Lung (tissue), 12 donors: ENCODE results near the gene TMA7B. TPM values are rescaled to one million over a fixed set of nuclear protein-coding genes. Genes with fewer than 3 reads are reported as not detected.
A peak's percentile ranks its signal among the peaks of the same experiment; 100 is the strongest.

Source experiments
- ATAC-seq: fragments of 200-7000 bp; cut with Tn5 transposase; one replicate; pipeline ENCODE4 v1.9.1; 2020; ENCODE audit warnings: moderate number of reproducible peaks; ENCODE audit not compliant: insufficient read depth, low FRiP score
- DNase-seq, 3 donors: peaks; one replicate each; pipeline ENCODE4 v3.0.0-alpha.2; 2013 to 2017
- H3K27ac ChIP-seq, 2 donors: one replicate each; pipeline ENCODE4 v1.5.1; 2013; ENCODE audit warnings: mild to moderate bottlenecking in 2 of 2, moderate library complexity in 2 of 2, control low read depth in 1 of 2, inconsistent platforms in 1 of 2, low read depth in 1 of 2, low read length in 1 of 2
- H3K27me3 ChIP-seq, 3 donors: one replicate each; pipeline ENCODE4 v1.5.1; 2013; ENCODE audit warnings: low read length in 2 of 3; ENCODE audit not compliant: control insufficient read depth in 3 of 3, insufficient read depth in 3 of 3
- H3K36me3 ChIP-seq, 4 donors: one replicate each; pipeline ENCODE4 v1.5.1; 2013; ENCODE audit warnings: low read length in 4 of 4, mild to moderate bottlenecking in 1 of 4, moderate library complexity in 1 of 4; ENCODE audit not compliant: control insufficient read depth in 4 of 4, insufficient read depth in 4 of 4
- H3K4me1 ChIP-seq, 5 donors: one replicate each; pipeline ENCODE4 v1.5.1; 2013; ENCODE audit warnings: low read length in 5 of 5, mild to moderate bottlenecking in 2 of 5, moderate library complexity in 1 of 5; ENCODE audit not compliant: control insufficient read depth in 5 of 5, insufficient read depth in 5 of 5
- H3K4me3 ChIP-seq: one replicate; pipeline ENCODE4 v1.5.1; 2013; ENCODE audit warnings: mild to moderate bottlenecking, control low read depth, moderate library complexity
- H3K9ac ChIP-seq, 2 donors: one replicate each; pipeline ENCODE4 v1.5.1; 2013; ENCODE audit warnings: low read length in 2 of 2, control low read depth in 1 of 2; ENCODE audit not compliant: insufficient read depth in 1 of 2
- H3K9me3 ChIP-seq, 4 donors: one replicate each; pipeline ENCODE4 v1.5.1; 2013; ENCODE audit warnings: low read length in 3 of 4, mild to moderate bottlenecking in 1 of 4, moderate library complexity in 1 of 4; ENCODE audit not compliant: control insufficient read depth in 4 of 4, insufficient read depth in 3 of 4
- CTCF ChIP-seq: IDR thresholded peaks from 2 replicates; pipeline ENCODE4 v1.5.1; 2012; ENCODE audit warnings: mild to moderate bottlenecking; ENCODE audit errors: control extremely low read depth, extremely low read depth
- WGBS, 2 donors: extraction: QIAGEN DNeasy Blood & Tissue Kit; methylation state at CpG; one replicate each; pipeline ENCODE4 v1.1.7; 2013; 5-methylcytosine and 5-hydroxymethylcytosine counted together
- polyA plus RNA-seq, 2 donors: library from polyadenylated mRNA; stranded (reverse); fragments of 200-250 nt; gene quantifications; one replicate each; pipeline ENCODE4 v1.2.1, GENCODE V29; 2013
- total RNA-seq, 2 donors: library from RNA; depleted of rRNA in 1 of 2; stranded (reverse); fragments of >200 nt in 1 of 2; gene quantifications; one replicate each; pipeline ENCODE4 v1.2.1, GENCODE V29; 2014 to 2021
- donor health status: control.
- donor health status: control.
- donor health status: Bipolar disorder and iron deficiency.
- donor health status: healthy.
- donor health status: DM: yes; HTN: yes; CAD: no.

TMA7B gene
- total and polyA plus RNA-seq, 4 donors = 0.31 to 0.57 (median 0.38) TPM

- Histone ChIP-seq H3K9me3 (no peaks in the 10 kb centered on the region), H3K4me1 (peaks cover 0 to 13% (median 9%) of the 10 kb centered on the region in 5 donors), H3K36me3 (no peaks in the 10 kb centered on the region), H3K4me3 (no peak overlapping the region), H3K27ac (no peak overlapping the region), H3K9ac (no peak overlapping the region), H3K27me3 (peaks cover 0 to 5% (median 0%) of the 10 kb centered on the region in 3 donors)
- no peak for DNase-seq
- TF ChIP-seq CTCF = no peak
- no peak for ATAC-seq
- WGBS, 2 donors = 88 to 93% methylated on average over 11 of the region's 11 CpGs
Measured at GRCh38 chr22:39943953-39944872, 16.0 kb upstream of the TMA7B start.

GRCh38 chr22:39946126-39946502 lies 14.1 kb upstream of the TMA7B start:
- Histone ChIP-seq H3K27me3 (peaks cover 0 to 16% (median 0%) of the 10 kb centered on the region in 3 donors), H3K4me3 (no peak overlapping the region), H3K9me3 (no peaks in the 10 kb centered on the region), H3K27ac (no peak overlapping the region), H3K9ac (no peak overlapping the region), H3K4me1 (peaks cover 0 to 13% (median 9%) of the 10 kb centered on the region in 5 donors), H3K36me3 (no peaks in the 10 kb centered on the region)
- TF ChIP-seq CTCF = no peak
- ATAC-seq (no peak), DNase-seq (no peak)
- WGBS, 2 donors = 92 to 93% methylated on average over 4 of the region's 4 CpGs

GRCh38 chr22:39946503-39947219 lies 13.5 kb upstream of the TMA7B start:
- Histone ChIP-seq H3K9ac (no peak overlapping the region), H3K4me1 (peaks cover 0 to 13% (median 9%) of the 10 kb centered on the region in 5 donors), H3K4me3 (no peak overlapping the region), H3K36me3 (no peaks in the 10 kb centered on the region), H3K9me3 (no peaks in the 10 kb centered on the region), H3K27ac (no peak overlapping the region), H3K27me3 (peaks cover 0 to 16% (median 0%) of the 10 kb centered on the region in 3 donors)
- ATAC-seq = no peak
- DNase-seq = peak in 1 of 3 donors; percentile 33
- TF ChIP-seq CTCF = no peak
- 35 to 37% methylated on average over 8 of the region's 8 CpGs for WGBS, 2 donors
